ENCODE data around the gene PRDX1. TPM values are rescaled to one million over a fixed set of nuclear protein-coding genes. Genes with fewer than 3 reads are reported as not detected.
"Not testable (repeated sequence)": the region's sequence is repeated elsewhere in the genome, so short reads cannot be mapped to it uniquely, and the experiment has no call there.

The PRDX1 gene
- total and polyA plus RNA-seq, 2 donors = 347 to 389 TPM

DNA sequence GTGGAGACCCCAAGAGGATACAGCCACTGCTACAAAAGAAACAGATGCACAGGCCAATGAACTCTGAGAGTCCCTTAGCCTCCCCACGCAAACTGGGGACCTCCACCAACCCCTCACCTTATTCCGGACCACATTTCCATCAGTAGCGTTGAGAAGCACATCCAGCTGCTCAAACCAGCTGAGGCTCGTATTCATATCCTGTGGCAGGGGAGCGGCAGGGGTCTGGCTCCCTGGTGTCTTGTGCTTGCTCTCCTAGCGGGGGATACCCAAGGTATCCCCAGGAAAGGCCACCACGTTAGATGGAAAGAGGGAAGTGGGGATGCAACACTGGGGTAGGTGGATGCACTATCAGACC lies 22.3 kb downstream of the PRDX1 start:
- Histone ChIP-seq H3K9me3 (ENCODE audit: control insufficient read depth in 2 of 2, insufficient read depth in 1 of 2, low read length in 1 of 2) (no peaks in the 10 kb centered on the region), H3K4me3 (ENCODE audit: low read length in 2 of 2) (peak overlapping the region; percentile 76 to 89), H3K36me3 (ENCODE audit: control insufficient read depth in 2 of 2, insufficient read depth in 2 of 2, low read length in 1 of 2) (peaks cover 0 to 5% of the 10 kb centered on the region in 2 donors), H3K4me1 (ENCODE audit: control insufficient read depth in 2 of 2, insufficient read depth in 2 of 2, low read length in 2 of 2) (peaks cover 8 to 22% of the 10 kb centered on the region in 2 donors), H3K27ac (ENCODE audit: low read depth in 1 of 2, low read length in 1 of 2) (peak overlapping the region; percentile 69 to 76), H3K27me3 (ENCODE audit: control insufficient read depth in 2 of 2, insufficient read depth in 1 of 2, low read length in 1 of 2) (no peaks in the 10 kb centered on the region)
- WGBS = 6% methylated on average over 7 of the region's 7 CpGs
- DNase-seq (ENCODE audit: low read depth in 6 of 9, low spot score in 9 of 9) = peak in 4 of 9 donors; percentile 8 to 28 (median 22)

DNA sequence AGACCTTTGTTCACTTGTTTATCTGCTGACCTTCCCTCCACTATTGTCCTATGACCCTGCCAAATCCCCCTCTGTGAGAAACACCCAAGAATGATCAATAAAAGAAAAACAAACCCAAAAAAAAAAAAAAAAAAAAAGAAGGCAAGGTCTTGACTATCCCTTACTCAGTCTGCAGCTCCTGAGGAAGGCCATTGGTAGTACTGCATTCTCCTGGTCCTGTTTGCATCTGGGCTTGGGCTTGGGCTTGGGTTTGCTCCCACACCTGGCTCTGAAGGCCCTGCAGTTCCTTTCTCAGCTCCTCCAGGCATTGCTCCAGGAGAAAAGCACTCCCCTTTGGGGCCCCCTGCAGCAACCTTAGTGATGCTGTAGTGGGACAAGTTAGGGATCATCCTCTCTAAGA lies 23.4 kb downstream of the PRDX1 start:
- H3K4me1 ChIP-seq (ENCODE audit: control insufficient read depth in 2 of 2, insufficient read depth in 2 of 2, low read length in 2 of 2) = peaks cover 8 to 22% of the 10 kb centered on the region in 2 donors
- no peaks in the 10 kb centered on the region for H3K9me3 ChIP-seq (ENCODE audit: control insufficient read depth in 2 of 2, insufficient read depth in 1 of 2, low read length in 1 of 2)
- no peak overlapping the region for H3K4me3 ChIP-seq (ENCODE audit: low read length in 2 of 2)
- peaks cover 0 to 5% of the 10 kb centered on the region in 2 donors for H3K36me3 ChIP-seq (ENCODE audit: control insufficient read depth in 2 of 2, insufficient read depth in 2 of 2, low read length in 1 of 2)
- H3K27me3 ChIP-seq (ENCODE audit: control insufficient read depth in 2 of 2, insufficient read depth in 1 of 2, low read length in 1 of 2) = no peaks in the 10 kb centered on the region
- no peak overlapping the region for H3K27ac ChIP-seq (ENCODE audit: low read depth in 1 of 2, low read length in 1 of 2)
- DNase-seq (ENCODE audit: low read depth in 6 of 9, low spot score in 9 of 9) = no peak

DNA sequence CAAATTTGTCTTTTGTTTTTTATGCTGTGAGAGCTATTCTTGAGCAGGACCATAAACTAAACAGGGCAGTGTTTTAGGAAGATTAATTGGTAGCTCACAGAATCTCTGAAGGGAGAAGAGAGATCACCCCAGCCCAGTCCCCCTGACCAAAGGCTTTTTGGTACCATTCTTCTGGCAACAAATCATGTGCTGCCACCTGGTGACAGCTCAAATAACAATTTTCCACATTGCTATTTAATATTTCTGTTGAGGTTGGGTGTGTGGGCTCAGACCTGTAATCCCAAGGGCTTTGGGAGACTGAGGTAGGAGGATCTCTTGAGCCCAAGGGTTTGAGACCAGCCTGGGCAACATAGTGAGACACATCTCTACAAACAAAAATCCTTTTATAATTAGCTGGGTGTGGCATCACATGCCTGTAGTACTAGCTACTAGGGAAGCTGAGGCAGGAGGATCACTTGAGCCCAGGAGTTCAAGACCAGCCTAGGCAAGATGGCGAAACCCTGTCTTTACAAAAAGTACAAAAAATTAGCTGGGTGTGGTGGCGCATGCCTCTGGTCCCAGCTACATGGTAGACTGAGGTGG lies 28.5 kb downstream of the PRDX1 start:
- Histone ChIP-seq H3K9me3 (ENCODE audit: control insufficient read depth in 2 of 2, insufficient read depth in 1 of 2, low read length in 1 of 2) (no peaks in the 10 kb centered on the region), H3K4me3 (ENCODE audit: low read length in 2 of 2) (no peak overlapping the region), H3K27me3 (ENCODE audit: control insufficient read depth in 2 of 2, insufficient read depth in 1 of 2, low read length in 1 of 2) (peaks cover 0 to 17% of the 10 kb centered on the region in 2 donors), H3K27ac (ENCODE audit: low read depth in 1 of 2, low read length in 1 of 2) (no peak overlapping the region), H3K4me1 (ENCODE audit: control insufficient read depth in 2 of 2, insufficient read depth in 2 of 2, low read length in 2 of 2) (peaks cover 5 to 15% of the 10 kb centered on the region in 2 donors), H3K36me3 (ENCODE audit: control insufficient read depth in 2 of 2, insufficient read depth in 2 of 2, low read length in 1 of 2) (peaks cover 0 to 5% of the 10 kb centered on the region in 2 donors)
- WGBS = 94% methylated on average over 2 of the region's 2 CpGs
- peak in 4 of 9 donors; percentile 53 to 75 (median 62) for DNase-seq (ENCODE audit: low read depth in 6 of 9, low spot score in 9 of 9)

DNA sequence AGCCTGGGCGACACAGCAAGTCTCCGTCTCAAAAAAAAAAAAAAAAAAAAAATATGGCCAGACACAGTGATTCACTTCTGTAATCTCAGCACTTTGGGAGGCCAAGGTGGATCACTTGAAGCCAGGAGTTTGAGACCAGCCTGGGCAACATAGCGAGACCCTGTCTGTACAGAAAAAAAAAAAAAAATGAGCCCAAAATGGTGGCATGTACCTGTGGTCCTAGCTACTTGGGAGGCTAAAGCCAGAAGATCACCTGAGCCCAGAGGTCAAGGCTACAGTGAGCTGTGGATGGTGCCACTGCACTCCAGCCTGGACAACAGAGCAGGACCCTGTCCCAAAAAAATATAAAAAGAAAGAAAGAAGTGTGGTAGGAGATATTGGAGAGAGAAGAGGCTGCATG lies 29.0 kb downstream of the PRDX1 start:
- Histone ChIP-seq H3K27me3 (ENCODE audit: control insufficient read depth in 2 of 2, insufficient read depth in 1 of 2, low read length in 1 of 2) (peaks cover 0 to 17% of the 10 kb centered on the region in 2 donors), H3K36me3 (ENCODE audit: control insufficient read depth in 2 of 2, insufficient read depth in 2 of 2, low read length in 1 of 2) (peaks cover 0 to 5% of the 10 kb centered on the region in 2 donors), H3K27ac (ENCODE audit: low read depth in 1 of 2, low read length in 1 of 2) (no peak overlapping the region), H3K9me3 (ENCODE audit: control insufficient read depth in 2 of 2, insufficient read depth in 1 of 2, low read length in 1 of 2) (no peaks in the 10 kb centered on the region), H3K4me1 (ENCODE audit: control insufficient read depth in 2 of 2, insufficient read depth in 2 of 2, low read length in 2 of 2) (peaks cover 5 to 15% of the 10 kb centered on the region in 2 donors), H3K4me3 (ENCODE audit: low read length in 2 of 2) (no peak overlapping the region)
- WGBS = 97% methylated on average over 3 of the region's 3 CpGs
- DNase-seq (ENCODE audit: low read depth in 6 of 9, low spot score in 9 of 9) = no peak

DNA sequence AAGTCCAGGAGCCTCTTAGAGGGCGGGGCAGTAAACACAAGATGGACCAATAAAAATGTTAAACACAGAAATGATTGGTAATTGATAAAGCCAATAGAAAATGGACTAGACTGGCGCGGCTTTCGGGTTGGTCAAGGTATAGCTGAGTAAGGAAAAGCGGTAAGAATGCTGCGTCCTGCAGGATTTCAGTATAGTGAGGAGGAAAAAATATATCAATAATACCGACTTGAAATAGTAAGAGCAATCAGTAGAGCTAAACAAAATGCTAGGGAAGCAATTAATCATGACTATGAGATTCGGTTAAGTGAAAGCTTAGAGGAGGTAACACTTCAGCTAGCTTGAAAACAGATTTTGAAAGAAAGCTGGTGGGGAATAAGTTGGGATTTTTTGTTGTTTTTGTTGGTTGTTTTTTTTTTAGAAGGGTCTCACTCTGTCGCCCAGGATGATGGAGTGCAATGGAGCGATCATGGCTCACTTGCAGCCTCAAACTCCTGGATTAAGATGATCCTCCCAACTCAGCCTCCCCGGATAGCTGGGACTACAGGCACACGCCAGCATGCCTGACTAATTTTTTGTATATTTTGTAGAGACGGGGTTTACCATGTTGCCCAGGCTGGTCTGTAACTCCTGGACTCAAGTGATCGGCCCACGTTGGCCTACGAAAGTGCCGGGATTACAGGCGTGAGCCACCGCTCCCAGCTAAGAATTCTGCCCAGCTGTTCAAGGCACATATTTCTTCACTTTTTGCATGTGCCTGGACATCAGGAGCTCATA lies 30.0 kb downstream of the PRDX1 start:
- no peaks in the 10 kb centered on the region for H3K9me3 ChIP-seq (ENCODE audit: control insufficient read depth in 2 of 2, insufficient read depth in 1 of 2, low read length in 1 of 2)
- no peak for DNase-seq (ENCODE audit: low read depth in 6 of 9, low spot score in 9 of 9)
- H3K4me3 ChIP-seq (ENCODE audit: low read length in 2 of 2) = peak overlapping the region; percentile 69 to 76
- H3K27me3 ChIP-seq (ENCODE audit: control insufficient read depth in 2 of 2, insufficient read depth in 1 of 2, low read length in 1 of 2) = peaks cover 0 to 17% of the 10 kb centered on the region in 2 donors
- peak overlapping the region in 1 of 2 donors; percentile 50 for H3K27ac ChIP-seq (ENCODE audit: low read depth in 1 of 2, low read length in 1 of 2)
- peaks cover 0 to 5% of the 10 kb centered on the region in 2 donors for H3K36me3 ChIP-seq (ENCODE audit: control insufficient read depth in 2 of 2, insufficient read depth in 2 of 2, low read length in 1 of 2)
- 54% methylated on average over 19 of the region's 19 CpGs for WGBS
- peaks cover 5 to 15% of the 10 kb centered on the region in 2 donors for H3K4me1 ChIP-seq (ENCODE audit: control insufficient read depth in 2 of 2, insufficient read depth in 2 of 2, low read length in 2 of 2)

GRCh38 chr1:45490626-45491486 lies 30.8 kb downstream of the PRDX1 start, which contains the start of gene TESK2:
TESK2 (minus strand) TSS chr1:45491163; CDS start chr1:45457785, 33,378 bp downstream.
- peak; percentile 89 to 99 (median 97) for DNase-seq (ENCODE audit: low read depth in 6 of 9, low spot score in 9 of 9)
- H3K9me3 ChIP-seq (ENCODE audit: control insufficient read depth in 2 of 2, insufficient read depth in 1 of 2, low read length in 1 of 2) = no peaks in the 10 kb centered on the region
- under 1% methylated on average over 64 of the region's 64 CpGs for WGBS
- H3K27me3 ChIP-seq (ENCODE audit: control insufficient read depth in 2 of 2, insufficient read depth in 1 of 2, low read length in 1 of 2) = peaks cover 0 to 17% of the 10 kb centered on the region in 2 donors
- H3K4me1 ChIP-seq (ENCODE audit: control insufficient read depth in 2 of 2, insufficient read depth in 2 of 2, low read length in 2 of 2) = peaks cover 5 to 15% of the 10 kb centered on the region in 2 donors
- peak within 1 kb of the TSS; percentile 50 to 67 for H3K27ac ChIP-seq (ENCODE audit: low read depth in 1 of 2, low read length in 1 of 2)
- H3K36me3 ChIP-seq (ENCODE audit: control insufficient read depth in 2 of 2, insufficient read depth in 2 of 2, low read length in 1 of 2) = peaks cover 0 to 5% of the 10 kb centered on the region in 2 donors
- peak within 1 kb of the TSS; percentile 69 to 76 for H3K4me3 ChIP-seq (ENCODE audit: low read length in 2 of 2)

- H3K4me1 ChIP-seq (ENCODE audit: control insufficient read depth in 2 of 2, insufficient read depth in 2 of 2, low read length in 2 of 2) = peaks cover 5 to 15% of the 10 kb centered on the region in 2 donors
- H3K36me3 ChIP-seq (ENCODE audit: control insufficient read depth in 2 of 2, insufficient read depth in 2 of 2, low read length in 1 of 2) = peaks cover 0 to 5% of the 10 kb centered on the region in 2 donors
- H3K27ac ChIP-seq (ENCODE audit: low read depth in 1 of 2, low read length in 1 of 2) = no peak overlapping the region
- no peaks in the 10 kb centered on the region for H3K9me3 ChIP-seq (ENCODE audit: control insufficient read depth in 2 of 2, insufficient read depth in 1 of 2, low read length in 1 of 2)
- H3K27me3 ChIP-seq (ENCODE audit: control insufficient read depth in 2 of 2, insufficient read depth in 1 of 2, low read length in 1 of 2) = peaks cover 0 to 17% of the 10 kb centered on the region in 2 donors
- DNase-seq (ENCODE audit: low read depth in 6 of 9, low spot score in 9 of 9) = peak in 2 of 9 donors; percentile 13 to 34
- peak overlapping the region; percentile 69 to 76 for H3K4me3 ChIP-seq (ENCODE audit: low read length in 2 of 2)
- WGBS = 2% methylated on average over 17 of the region's 17 CpGs
These were observed 31.5 kb downstream of the PRDX1 start for GRCh38 chr1:45490121-45490625.

GRCh38 chr1:45489379-45489778 lies 32.3 kb downstream of the PRDX1 start:
- not testable (repeated sequence) for H3K36me3 ChIP-seq (ENCODE audit: control insufficient read depth in 2 of 2, insufficient read depth in 2 of 2, low read length in 1 of 2); DNase-seq (ENCODE audit: low read depth in 6 of 9, low spot score in 9 of 9); H3K4me3 ChIP-seq (ENCODE audit: low read length in 2 of 2); H3K9me3 ChIP-seq (ENCODE audit: control insufficient read depth in 2 of 2, insufficient read depth in 1 of 2, low read length in 1 of 2); H3K27ac ChIP-seq (ENCODE audit: low read depth in 1 of 2, low read length in 1 of 2)
- 93% methylated on average over 14 of the region's 14 CpGs for WGBS
- Histone ChIP-seq H3K27me3 (ENCODE audit: control insufficient read depth in 2 of 2, insufficient read depth in 1 of 2, low read length in 1 of 2) (peaks cover 0 to 17% of the 10 kb centered on the region in 2 donors), H3K4me1 (ENCODE audit: control insufficient read depth in 2 of 2, insufficient read depth in 2 of 2, low read length in 2 of 2) (peaks cover 5 to 15% of the 10 kb centered on the region in 2 donors)
